Measurements from ENCODE around the gene MTFR1L. TPM values are rescaled to one million over a fixed set of nuclear protein-coding genes. Genes with fewer than 3 reads are reported as not detected.

MTFR1L gene
- total RNA-seq, 2 experiments from 2014 or later, result 35.3 to 43.4 TPM

GRCh38 chr1:25774921-25775771 is 44.6 kb upstream of the MTFR1L start:
- ChIA-PET POLR2A (interaction anchor here (0.7 to 1.5 kb wide), 4 partner anchors 9 to 64 kb away, joined by 3 to 4 read pairs (median 4); no protein-coding TSS in a partner anchor), CTCF (ENCODE audit: unreplicated experiment) (no interaction called here)
- Histone ChIP-seq H3K9me2 (ENCODE audit: insufficient read depth, low read length) (no peaks in the 10 kb centered on the region), H2AFZ (ENCODE audit: low read length) (peak overlapping the region; percentile 41; the same call in 1 of the 2 replicates), H4K20me1 (ENCODE audit: insufficient read depth, low read length) (no peaks in the 10 kb centered on the region), H3K79me2 (ENCODE audit: insufficient read depth, low read depth, low read length) (no peaks in the 10 kb centered on the region), H3K4me3 (ENCODE audit: low read depth, low read length, poor library complexity, severe bottlenecking) (peak overlapping the region; percentile 14), H3K27ac (ENCODE audit: low read depth, low read length, poor library complexity, severe bottlenecking) (peak overlapping the region; percentile 67), H3K9me3 (ENCODE audit: low read length) (no peaks in the 10 kb centered on the region), H3K36me3 (ENCODE audit: insufficient read depth, low read length) (no peaks in the 10 kb centered on the region), H3K4me2 (ENCODE audit: low read length) (peak overlapping the region; percentile 62), H3K4me1 (ENCODE audit: insufficient read depth, low read length, poor library complexity, severe bottlenecking) (peaks cover 54% of the 10 kb centered on the region)
- BruUV-seq (replicated peaks), result no TSS peak
- intact Hi-C loops (cut with micrococcal nuclease; ENCODE audit: unreplicated experiment), result loop anchor here (5.0 kb wide), 1 partner anchor 158 kb away; the partner anchor contains the start of gene MAN1C1
- DNase-seq (ENCODE audit: low spot score), result peak; percentile 80
- TF ChIP-seq, protein P1, sequence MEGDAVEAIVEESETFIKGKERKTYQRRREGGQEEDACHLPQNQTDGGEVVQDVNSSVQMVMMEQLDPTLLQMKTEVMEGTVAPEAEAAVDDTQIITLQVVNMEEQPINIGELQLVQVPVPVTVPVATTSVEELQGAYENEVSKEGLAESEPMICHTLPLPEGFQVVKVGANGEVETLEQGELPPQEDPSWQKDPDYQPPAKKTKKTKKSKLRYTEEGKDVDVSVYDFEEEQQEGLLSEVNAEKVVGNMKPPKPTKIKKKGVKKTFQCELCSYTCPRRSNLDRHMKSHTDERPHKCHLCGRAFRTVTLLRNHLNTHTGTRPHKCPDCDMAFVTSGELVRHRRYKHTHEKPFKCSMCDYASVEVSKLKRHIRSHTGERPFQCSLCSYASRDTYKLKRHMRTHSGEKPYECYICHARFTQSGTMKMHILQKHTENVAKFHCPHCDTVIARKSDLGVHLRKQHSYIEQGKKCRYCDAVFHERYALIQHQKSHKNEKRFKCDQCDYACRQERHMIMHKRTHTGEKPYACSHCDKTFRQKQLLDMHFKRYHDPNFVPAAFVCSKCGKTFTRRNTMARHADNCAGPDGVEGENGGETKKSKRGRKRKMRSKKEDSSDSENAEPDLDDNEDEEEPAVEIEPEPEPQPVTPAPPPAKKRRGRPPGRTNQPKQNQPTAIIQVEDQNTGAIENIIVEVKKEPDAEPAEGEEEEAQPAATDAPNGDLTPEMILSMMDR (conservative IDR thresholded peaks at IDR 0.05; ENCODE audit: low read length), result peak; percentile 50
- TF ChIP-seq EZH2phosphoT487 (IDR thresholded peaks at IDR 0.05; ENCODE audit: borderline replicate concordance, low read depth, low read length), result no peak

DNA sequence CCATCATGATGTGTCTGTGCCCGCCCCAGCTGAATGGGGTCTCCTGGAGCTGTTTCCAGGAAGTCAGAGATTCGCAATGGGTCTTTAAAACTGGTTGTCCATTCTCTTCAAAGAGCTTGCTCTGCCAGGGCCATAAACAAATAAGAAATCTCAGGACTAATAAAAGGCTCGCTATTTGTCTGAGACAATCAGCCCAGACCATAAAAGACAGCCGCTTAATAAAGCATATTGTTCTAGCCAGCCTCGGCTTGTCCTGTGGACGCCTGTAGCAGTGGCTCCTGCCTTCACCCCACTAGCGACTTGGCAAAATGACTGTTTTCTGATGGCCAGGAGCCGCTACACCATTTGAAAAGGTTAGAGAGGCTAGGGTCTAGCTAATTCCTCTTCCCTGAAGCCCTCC is 40.4 kb upstream of the MTFR1L start:
- no peaks in the 10 kb centered on the region for H3K36me3 ChIP-seq (ENCODE audit: insufficient read depth, low read length)

More for the DNA sequence above, 40.4 kb upstream of the MTFR1L start:
- POLR2A ChIA-PET, result interaction anchor here (0.8 kb wide), 1 partner anchor 58 kb away, joined by 3 read pairs; no protein-coding TSS in a partner anchor
- DNase-seq (ENCODE audit: low spot score), result no peak
- Histone ChIP-seq H3K27ac (ENCODE audit: low read depth, low read length, poor library complexity, severe bottlenecking) (no peak overlapping the region), H4K20me1 (ENCODE audit: insufficient read depth, low read length) (no peaks in the 10 kb centered on the region), H3K9me3 (ENCODE audit: low read length) (no peaks in the 10 kb centered on the region), H3K4me2 (ENCODE audit: low read length) (no peak overlapping the region), H2AFZ (ENCODE audit: low read length) (no peak overlapping the region), H3K9me2 (ENCODE audit: insufficient read depth, low read length) (no peaks in the 10 kb centered on the region), H3K4me3 (ENCODE audit: low read depth, low read length, poor library complexity, severe bottlenecking) (no peak overlapping the region), H3K4me1 (ENCODE audit: insufficient read depth, low read length, poor library complexity, severe bottlenecking) (peaks cover 35% of the 10 kb centered on the region), H3K79me2 (ENCODE audit: insufficient read depth, low read depth, low read length) (no peaks in the 10 kb centered on the region)
- TF ChIP-seq, protein P1 (conservative IDR thresholded peaks at IDR 0.05; ENCODE audit: low read length), result no peak
- TF ChIP-seq EZH2phosphoT487 (IDR thresholded peaks at IDR 0.05; ENCODE audit: borderline replicate concordance, low read depth, low read length), result no peak
- CTCF ChIA-PET (ENCODE audit: unreplicated experiment), result no interaction called here
- no TSS peak for BruUV-seq (replicated peaks)
- intact Hi-C loops (cut with micrococcal nuclease; ENCODE audit: unreplicated experiment), result loop anchor here (5.0 kb wide), 1 partner anchor 162 kb away; the partner anchor contains the start of gene MAN1C1

All from OCI-LY7 (cell line).